ENCODE data around the gene CCSER1.
"Not testable (repeated sequence)": the region's sequence is repeated elsewhere in the genome, so short reads cannot be mapped to it uniquely, and the experiment has no call there.

Gene CCSER1

GRCh38 chr4:90443231-90443630 lies 316.0 kb downstream of the CCSER1 start:
- no peak for DNase-seq (ENCODE audit: low read depth in 2 of 2)

GRCh38 chr4:90444904-90445303 lies 317.7 kb downstream of the CCSER1 start:
- no peak for DNase-seq (ENCODE audit: low read depth in 2 of 2)

- no peak for DNase-seq (ENCODE audit: low read depth in 2 of 2)
Observed at GRCh38 chr4:90445380-90445779, 318.2 kb downstream of the CCSER1 start.

- DNase-seq (ENCODE audit: low read depth in 2 of 2): no peak
Observed at GRCh38 chr4:90449626-90450025, 322.4 kb downstream of the CCSER1 start.

GRCh38 chr4:90456891-90457290 lies 329.7 kb downstream of the CCSER1 start:
- DNase-seq (ENCODE audit: low read depth in 2 of 2): no peak

GRCh38 chr4:90457817-90458216 lies 330.6 kb downstream of the CCSER1 start:
- DNase-seq (ENCODE audit: low read depth in 2 of 2): no peak

- no peak for DNase-seq (ENCODE audit: low read depth in 2 of 2)
Observed at GRCh38 chr4:90458576-90458975, 331.4 kb downstream of the CCSER1 start.

GRCh38 chr4:90474484-90474883 lies 347.3 kb downstream of the CCSER1 start:
- no peak for DNase-seq (ENCODE audit: low read depth in 2 of 2)

- DNase-seq (ENCODE audit: low read depth in 2 of 2): no peak
Observed at GRCh38 chr4:90476019-90476418, 348.8 kb downstream of the CCSER1 start.

GRCh38 chr4:90476586-90476985 lies 349.4 kb downstream of the CCSER1 start:
- no peak for DNase-seq (ENCODE audit: low read depth in 2 of 2)

- not testable (repeated sequence) for DNase-seq (ENCODE audit: low read depth in 2 of 2)
Observed at GRCh38 chr4:90484894-90485293, 357.7 kb downstream of the CCSER1 start.

GRCh38 chr4:90486346-90486745 lies 359.2 kb downstream of the CCSER1 start:
- DNase-seq (ENCODE audit: low read depth in 2 of 2): no peak

- no peak for DNase-seq (ENCODE audit: low read depth in 2 of 2)
Observed at GRCh38 chr4:90495211-90495610, 368.0 kb downstream of the CCSER1 start.

GRCh38 chr4:90495936-90496335 lies 368.7 kb downstream of the CCSER1 start:
- DNase-seq (ENCODE audit: low read depth in 2 of 2): no peak

GRCh38 chr4:90498175-90498574 lies 371.0 kb downstream of the CCSER1 start:
- DNase-seq (ENCODE audit: low read depth in 2 of 2): no peak

- no peak for DNase-seq (ENCODE audit: low read depth in 2 of 2)
Observed at GRCh38 chr4:90503677-90504076, 376.5 kb downstream of the CCSER1 start.

GRCh38 chr4:90515191-90515590 lies 388.0 kb downstream of the CCSER1 start:
- no peak for DNase-seq (ENCODE audit: low read depth in 2 of 2)

- no peak for DNase-seq (ENCODE audit: low read depth in 2 of 2)
Observed at GRCh38 chr4:90528551-90528950, 401.4 kb downstream of the CCSER1 start.

GRCh38 chr4:90536408-90536807 lies 409.2 kb downstream of the CCSER1 start:
- no peak for DNase-seq (ENCODE audit: low read depth in 2 of 2)

GRCh38 chr4:90537491-90537890 lies 410.3 kb downstream of the CCSER1 start:
- DNase-seq (ENCODE audit: low read depth in 2 of 2): no peak

GRCh38 chr4:90540536-90540935 lies 413.3 kb downstream of the CCSER1 start:
- no peak for DNase-seq (ENCODE audit: low read depth in 2 of 2)

GRCh38 chr4:90542216-90542615 lies 415.0 kb downstream of the CCSER1 start:
- no peak for DNase-seq (ENCODE audit: low read depth in 2 of 2)

GRCh38 chr4:90543419-90544170 lies 416.4 kb downstream of the CCSER1 start:
- DNase-seq (ENCODE audit: low read depth in 2 of 2): no peak

GRCh38 chr4:90544532-90545045 lies 417.4 kb downstream of the CCSER1 start:
- DNase-seq (ENCODE audit: low read depth in 2 of 2): no peak

All from stimulated activated CD8-positive, alpha-beta memory T cell treated with anti-CD3 and anti-CD28 coated beads, Interleukin-7, amount 100 ng/mL, for 1 hour (primary cell).